Measurements from ENCODE around the gene KRTAP2-4.
"Not testable (repeated sequence)": the region's sequence is repeated elsewhere in the genome, so short reads cannot be mapped to it uniquely, and the experiment has no call there.

KRTAP2-4 gene

DNA sequence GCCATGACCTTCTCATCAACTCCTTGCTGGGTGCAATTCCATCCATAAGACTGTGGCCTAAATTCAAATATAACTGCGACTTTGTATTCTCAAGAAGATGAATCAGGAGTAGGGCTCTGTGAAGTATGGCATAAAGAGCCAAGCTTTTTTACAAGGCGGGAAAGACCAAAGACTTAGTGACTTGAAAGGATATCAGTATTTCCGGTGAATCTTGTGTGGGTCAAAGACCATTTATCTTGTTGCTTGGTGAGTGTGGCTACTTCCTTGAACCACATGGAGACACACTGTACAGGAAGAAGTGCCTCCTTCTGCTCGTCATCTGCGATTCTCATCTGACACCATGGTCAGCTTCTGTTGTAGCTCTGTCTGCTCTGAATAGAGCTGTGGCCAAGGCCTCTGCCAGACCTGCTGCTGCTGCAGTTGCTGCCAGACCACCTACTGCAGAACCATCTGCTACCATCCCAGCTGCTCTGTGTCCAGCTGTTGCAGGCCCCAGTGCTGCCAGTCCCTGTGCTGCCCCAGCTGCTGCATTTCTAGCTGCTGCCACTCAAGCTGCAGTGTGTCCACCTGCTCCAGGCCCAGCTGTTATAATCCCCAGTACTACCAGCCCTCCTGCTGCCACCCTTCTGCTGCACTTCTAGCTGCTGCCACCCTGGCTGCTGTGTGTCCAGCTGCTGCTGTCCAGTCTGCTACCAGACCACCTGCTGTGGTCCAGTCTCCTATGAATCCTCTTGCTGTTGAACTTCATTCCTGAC is 6.1 kb upstream of the KRTAP2-4 start:
- no peak for DNase-seq (ENCODE audit: low read depth)

DNA sequence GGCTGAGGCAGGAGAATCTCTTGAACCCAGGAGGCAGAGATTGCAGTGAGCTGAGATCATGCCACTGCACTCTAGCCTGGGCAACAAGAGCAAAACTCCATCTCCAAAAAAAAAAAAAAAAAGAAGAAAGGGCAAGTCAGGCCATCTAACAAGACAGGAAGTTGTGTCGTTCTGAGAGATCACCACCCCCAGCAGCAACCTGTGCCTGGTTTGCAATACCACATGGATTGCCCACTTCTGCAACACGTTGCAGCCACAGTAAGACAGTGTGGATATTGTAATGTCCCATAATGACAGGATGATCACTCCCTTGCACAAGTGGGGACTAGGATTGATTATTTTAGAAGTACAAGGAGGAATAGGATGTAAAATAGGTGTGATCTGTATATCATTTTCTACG is 3.4 kb upstream of the KRTAP2-4 start:
- no peak for DNase-seq (ENCODE audit: low read depth)

DNA sequence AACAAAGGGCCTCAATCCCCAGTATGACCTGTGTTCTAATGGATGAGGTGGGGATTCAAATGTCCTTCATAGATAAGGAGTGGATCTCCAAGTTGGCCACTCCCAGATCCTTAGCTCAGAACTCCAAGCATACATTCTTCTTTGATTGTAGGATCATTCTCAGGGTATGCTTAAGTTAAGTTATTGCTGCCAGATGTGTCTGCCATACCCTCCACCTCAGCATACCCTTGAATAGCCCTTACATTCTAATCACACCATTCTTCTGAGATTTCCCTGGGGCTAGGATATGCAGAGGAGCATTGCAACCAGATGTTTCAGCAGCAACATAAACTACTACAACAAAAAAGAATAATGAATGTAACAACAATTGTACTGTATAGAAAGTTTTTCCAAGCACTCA is 1.6 kb upstream of the KRTAP2-4 start:
- DNase-seq (ENCODE audit: low read depth) = no peak

DNA sequence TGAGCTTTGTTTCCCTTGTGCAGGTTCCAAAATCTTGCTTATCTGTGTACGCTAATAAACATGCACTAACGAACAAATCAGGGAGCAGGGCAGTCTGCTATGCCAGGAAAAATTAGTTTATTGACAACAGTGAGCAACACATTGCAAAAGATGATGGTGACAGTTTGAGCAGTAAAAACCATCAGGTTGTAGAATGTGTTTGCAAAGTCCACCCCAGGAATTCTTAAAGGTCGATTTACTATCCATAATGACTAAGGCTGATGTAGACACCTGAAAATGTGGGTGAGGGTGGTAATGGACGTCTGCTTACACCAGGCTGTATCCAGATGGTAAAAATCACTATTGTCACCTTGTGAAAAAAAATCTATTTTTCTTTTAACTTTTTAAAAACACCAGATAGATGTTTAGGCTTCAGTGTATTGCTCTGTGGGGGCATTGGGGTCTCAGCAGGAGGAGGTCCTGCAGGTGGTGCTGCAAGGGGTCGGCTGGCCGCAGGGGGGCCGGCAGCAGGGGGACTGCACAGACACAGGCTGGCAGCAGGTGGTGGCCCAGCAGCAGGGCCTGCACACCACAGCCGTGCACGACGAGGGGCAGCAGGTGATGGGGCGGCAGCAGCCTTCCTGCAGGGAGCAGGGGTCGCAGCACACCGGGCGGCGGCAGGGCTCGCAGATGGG is 526 bp downstream of the KRTAP2-4 start:
- not testable (repeated sequence) for DNase-seq (ENCODE audit: low read depth)

DNA sequence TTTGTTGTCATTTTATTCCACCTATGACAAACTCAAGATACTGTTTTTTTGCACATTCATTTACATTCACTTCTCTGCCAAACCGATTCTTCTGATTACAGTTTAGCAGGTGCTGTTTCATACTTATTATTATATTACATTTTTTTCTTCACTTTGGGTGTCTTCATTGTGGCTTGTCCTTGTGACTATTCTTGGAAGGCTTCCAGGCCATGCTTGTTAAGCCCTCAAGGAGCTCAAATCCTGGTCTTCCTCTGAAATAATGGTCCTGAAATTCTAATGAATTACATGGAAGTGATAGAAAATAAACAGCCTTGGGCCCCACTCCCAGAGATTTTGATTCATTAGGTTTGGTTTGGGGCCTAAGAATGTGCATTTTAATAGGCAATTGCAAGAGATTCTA is 1.4 kb downstream of the KRTAP2-4 start:
- no peak for DNase-seq (ENCODE audit: low read depth)

DNA sequence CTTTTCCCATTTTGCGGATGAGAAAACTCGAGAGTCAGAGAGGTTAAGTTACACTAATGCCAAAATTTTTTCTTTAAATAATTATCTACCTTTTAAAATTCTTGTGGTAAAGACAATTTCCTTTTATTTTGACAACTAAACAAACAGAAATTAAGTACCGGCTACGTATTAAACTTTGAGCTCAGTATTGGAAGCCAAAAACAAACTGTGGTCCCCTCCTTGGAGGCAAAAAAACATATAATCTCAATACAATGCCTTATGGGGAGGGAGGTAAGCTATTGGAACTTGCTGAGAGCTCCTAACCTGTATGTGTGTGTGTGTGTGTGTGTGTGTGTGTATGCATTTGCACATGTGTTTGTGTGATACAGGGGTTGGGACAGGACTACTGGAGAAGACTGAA is 2.2 kb downstream of the KRTAP2-4 start:
- no peak for DNase-seq (ENCODE audit: low read depth)

DNA sequence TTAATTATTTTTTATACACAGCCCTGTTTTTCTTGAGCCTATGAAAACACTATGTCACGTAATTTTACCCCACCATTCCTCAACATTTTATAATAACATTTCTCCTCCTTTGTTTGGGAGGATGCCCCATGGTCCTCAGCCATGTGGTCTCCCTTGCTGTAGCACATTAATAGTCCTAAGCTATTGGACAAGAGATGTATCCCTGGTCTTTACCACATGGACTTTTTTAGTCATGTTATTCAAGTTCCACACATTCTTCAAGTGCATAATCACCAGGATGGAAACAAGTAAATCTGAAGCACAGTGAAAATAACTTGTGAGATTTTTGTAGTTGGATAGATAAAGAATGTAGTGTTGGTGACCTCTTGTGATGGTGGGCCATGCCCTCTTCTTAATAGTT is 3.7 kb downstream of the KRTAP2-4 start:
- peak; percentile 96 for DNase-seq (ENCODE audit: low read depth)

DNA sequence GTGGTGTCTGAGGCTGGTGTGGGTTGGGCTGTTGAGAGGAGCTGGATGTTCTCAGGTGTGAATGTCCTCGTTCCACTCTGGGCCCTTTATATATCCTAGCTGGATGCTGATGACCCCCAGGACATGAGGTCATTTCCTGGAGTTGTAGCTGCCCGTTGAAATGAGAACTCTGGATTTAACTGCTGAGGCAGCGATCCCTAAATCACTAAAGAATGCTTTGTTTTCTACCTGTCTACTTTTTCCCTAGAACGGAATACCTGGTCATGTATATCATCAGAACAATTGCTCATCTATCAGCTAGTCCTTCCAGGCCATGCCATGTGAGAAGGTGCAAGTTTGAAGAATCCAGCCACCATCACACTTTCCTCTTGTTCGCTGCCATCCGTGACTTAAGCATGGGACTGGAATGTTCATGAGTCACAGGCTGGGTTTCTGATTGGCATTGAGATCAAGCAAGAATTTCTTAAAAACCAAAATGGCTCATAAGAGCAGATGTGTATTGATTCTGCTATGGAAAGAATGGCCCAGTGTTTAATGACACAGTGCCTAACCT is 5.6 kb downstream of the KRTAP2-4 start, which contains the start of gene KRTAP2-3:
Gene KRTAP2-3, minus strand, starts transcription at position 63 of the 553 bp plus-strand sequence. CDS start 64 bp downstream, outside the sequence.
- peak; percentile 87 for DNase-seq (ENCODE audit: low read depth)

DNA sequence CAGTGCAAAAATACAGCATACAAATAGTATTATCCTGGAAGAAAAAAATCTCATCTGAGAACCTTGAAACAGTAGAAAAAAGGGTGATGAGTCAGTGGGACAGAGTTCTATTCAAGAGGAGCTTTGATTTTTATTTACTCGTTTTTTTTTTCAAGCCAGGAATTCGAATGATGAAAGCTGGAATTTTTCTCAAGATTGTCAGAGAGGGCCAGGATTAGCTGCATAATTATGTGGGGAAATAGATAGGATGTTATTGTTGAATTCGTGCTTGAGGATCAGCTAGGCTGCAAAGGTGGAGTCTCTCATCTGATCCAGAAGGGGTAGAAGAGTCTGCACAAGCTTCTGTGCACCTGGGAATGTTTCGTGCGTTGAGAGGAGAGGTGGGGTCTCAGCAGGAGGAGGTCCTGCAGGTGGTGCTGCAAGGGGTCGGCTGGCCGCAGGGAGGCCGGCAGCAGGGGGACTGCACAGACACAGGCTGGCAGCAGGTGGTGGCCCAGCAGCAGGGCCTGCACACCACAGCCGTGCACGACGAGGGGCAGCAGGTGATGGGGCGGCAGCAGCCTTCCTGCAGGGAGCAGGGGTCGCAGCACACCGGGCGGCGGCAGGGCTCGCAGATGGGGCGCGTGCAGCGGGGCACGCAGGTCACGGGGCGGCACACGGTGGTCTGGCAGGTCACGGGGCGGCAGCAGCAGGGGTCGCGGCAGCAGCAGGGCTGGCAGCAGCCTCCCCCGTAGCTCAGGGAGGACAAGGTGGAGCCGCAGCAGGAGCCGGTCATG is 6.2 kb downstream of the KRTAP2-4 start:
- DNase-seq (ENCODE audit: low read depth) = peak; percentile 95

DNA sequence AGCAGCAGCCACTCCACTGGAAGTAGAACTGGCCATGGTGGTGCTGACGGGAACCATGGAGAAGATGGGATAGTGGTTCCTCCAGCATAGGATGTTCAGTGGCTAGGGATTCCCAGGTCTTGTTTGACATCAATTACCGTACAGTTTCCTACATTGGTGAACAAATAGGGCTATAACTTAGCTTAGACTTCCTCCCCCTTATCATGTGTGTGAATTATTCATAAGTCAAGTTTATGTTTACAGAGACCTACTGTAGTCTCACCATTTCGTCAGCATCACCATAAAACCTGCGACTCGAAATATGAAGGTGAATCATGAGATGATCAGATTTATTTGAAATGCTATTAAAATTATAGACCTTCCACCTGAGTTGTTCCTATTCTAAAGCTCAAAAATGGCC is 6.9 kb downstream of the KRTAP2-4 start:
- DNase-seq (ENCODE audit: low read depth) = peak; percentile 70

DNA sequence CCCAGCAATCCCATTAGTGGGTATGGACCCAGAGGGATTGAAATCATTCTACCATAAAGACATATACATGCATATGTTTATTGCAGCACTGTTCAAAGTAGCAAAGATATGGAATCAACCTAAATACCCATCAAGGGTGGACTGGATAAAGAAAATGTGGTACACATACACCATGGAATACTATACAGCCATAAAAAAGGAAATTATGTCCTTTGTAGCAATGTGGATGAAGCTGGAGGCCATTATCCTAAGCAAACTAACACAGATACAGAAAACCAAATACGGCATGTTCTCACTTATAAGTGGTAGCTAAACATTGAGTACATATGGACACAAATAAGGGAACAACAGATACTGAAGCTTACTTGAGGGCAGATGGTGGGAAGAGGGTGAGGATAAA is 8.1 kb downstream of the KRTAP2-4 start:
- no peak for DNase-seq (ENCODE audit: low read depth)

DNA sequence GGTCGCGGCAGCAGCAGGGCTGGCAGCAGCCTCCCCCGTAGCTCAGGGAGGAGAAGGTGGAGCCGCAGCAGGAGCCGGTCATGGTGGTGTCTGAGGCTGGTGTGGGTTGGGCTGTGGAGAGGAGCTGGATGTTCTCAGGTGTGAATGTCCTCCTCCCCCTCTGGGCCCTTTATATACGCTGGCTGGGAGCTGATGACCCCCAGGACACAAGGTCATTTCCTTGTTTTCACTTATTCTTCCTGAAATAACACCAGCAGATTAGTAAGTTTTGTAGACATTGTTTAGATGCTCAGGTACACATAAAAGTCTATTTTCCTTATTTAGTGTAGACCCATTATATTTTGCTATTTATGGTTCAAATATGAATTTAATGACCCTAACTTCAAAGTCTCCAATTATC is 10.5 kb downstream of the KRTAP2-4 start, which contains the start of gene KRTAP2-2:
Gene KRTAP2-2, minus strand, starts transcription at position 101 of the 400 bp plus-strand sequence. Its CDS starts 19 bp downstream, at position 82.
- not testable (repeated sequence) for DNase-seq (ENCODE audit: low read depth)

DNA sequence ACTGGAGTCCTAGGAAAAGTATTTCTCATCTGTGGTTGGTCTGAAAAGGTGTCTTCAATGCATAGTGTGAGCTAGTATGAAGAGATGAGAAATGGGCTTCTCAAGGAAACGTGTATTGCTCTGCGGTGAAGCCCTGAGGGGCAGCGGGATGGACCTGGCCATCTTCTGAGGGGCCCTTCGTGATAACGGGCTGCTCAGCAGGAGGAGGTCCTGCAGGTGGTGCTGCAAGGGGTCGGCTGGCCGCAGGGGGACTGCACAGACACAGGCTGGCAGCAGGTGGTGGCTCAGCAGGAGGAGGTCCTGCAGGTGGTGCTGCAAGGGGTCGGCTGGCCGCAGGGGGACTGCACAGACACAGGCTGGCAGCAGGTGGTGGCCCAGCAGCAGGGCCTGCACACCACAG is 11.1 kb downstream of the KRTAP2-4 start:
- DNase-seq (ENCODE audit: low read depth) = not testable (repeated sequence)

DNA sequence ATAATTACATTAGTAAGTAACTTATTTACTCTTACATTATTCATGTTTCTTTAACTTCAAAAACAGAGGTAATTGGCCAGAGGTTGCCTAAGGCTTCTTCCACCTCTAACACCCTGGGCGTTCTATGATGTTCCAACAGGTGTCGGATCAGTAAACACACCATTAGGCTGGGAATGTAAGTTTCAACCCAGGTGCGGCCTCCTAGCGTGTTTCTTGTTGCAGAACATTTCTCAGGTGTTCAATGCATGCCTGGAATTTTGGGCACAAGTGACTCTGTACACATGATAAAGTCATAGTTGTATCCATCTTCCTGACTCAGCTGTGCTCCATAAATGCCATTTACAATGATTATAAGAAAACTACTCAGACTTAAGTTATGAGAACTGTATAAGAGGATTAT is 11.7 kb downstream of the KRTAP2-4 start:
- no peak for DNase-seq (ENCODE audit: low read depth)

DNA sequence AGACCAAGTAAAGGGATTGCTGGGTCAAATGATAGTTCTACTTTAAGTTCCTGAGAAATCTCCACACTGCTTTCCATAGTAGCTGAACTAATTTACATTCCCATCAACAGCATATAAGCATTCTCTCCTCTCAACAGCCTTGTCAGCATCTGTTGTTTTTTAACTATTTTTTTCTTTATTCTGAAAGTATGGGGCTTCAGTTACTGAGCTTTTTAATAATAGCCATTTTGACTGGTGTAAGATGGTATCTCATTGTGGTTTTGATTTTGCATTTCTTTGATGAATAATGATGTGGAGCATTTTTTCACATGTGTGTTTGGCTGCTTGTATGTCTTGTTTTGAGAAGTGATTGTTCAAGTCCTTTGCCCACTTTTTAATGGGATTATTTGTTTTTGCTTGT is 13.1 kb downstream of the KRTAP2-4 start:
- peak; percentile 58 for DNase-seq (ENCODE audit: low read depth)

DNA sequence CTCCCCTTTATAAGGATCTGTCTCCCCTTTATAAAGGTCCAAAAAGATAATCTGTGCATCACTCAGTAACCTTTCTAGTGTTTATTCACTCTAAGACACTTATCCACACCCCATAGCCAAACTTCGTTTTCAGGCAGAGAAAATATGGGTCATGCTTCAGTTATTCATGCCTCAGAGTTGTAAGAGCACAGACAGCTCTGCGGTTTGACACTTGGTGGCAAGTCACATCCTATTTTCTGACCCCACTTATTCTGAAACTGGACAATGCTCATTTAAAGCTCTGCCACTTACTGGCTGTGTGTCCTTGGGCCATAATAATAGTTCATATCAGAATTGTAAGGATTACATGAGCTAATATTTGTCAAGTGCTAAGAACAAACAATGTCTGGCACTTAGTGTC is 16.6 kb downstream of the KRTAP2-4 start:
- DNase-seq (ENCODE audit: low read depth) = peak; percentile 36

DNA sequence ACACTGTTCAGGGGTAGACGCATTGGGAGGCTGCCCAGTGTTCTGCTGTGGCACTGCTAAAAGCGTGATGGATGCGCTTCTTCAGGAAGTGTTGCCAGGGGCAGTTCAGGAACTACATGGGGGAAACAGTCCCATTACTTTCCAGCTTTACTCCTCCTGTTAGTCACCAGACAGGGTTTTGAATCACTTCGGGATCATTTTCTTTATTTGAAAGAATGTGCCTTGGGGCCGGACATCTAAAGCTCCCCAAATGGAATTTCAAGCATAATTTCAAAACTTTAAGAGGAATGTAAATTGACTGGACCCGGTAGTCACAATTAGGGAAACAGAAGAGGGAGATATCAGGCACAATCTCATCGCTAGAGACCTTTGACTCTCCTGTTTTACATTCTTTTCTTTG is 17.2 kb downstream of the KRTAP2-4 start:
- no peak for DNase-seq (ENCODE audit: low read depth)

DNA sequence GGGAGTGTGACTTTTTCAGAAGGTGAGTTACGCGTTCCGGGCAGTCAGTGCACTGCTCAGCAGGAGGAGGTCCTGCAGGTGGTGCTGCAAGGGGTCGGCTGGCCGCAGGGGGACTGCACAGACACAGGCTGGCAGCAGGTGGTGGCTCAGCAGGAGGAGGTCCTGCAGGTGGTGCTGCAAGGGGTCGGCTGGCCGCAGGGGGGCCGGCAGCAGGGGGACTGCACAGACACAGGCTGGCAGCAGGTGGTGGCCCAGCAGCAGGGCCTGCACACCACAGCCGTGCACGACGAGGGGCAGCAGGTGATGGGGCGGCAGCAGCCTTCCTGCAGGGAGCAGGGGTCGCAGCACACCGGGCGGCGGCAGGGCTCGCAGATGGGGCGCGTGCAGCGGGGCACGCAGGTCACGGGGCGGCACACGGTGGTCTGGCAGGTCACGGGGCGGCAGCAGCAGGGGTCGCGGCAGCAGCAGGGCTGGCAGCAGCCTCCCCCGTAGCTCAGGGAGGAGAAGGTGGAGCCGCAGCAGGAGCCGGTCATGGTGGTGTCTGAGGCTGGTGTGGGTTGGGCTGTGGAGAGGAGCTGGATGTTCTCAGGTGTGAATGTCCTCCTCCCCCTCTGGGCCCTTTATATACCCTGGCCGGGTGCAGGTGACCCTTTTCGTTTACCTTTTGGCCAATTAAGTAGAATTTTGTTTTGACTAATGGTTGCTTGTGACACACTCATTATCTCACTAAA is 18.8 kb downstream of the KRTAP2-4 start, which contains the start of gene KRTAP2-1:
Gene KRTAP2-1, minus strand, starts transcription at position 582 of the 731 bp plus-strand sequence. Its CDS starts 49 bp downstream, at position 533.
- DNase-seq (ENCODE audit: low read depth) = not testable (repeated sequence)

DNA sequence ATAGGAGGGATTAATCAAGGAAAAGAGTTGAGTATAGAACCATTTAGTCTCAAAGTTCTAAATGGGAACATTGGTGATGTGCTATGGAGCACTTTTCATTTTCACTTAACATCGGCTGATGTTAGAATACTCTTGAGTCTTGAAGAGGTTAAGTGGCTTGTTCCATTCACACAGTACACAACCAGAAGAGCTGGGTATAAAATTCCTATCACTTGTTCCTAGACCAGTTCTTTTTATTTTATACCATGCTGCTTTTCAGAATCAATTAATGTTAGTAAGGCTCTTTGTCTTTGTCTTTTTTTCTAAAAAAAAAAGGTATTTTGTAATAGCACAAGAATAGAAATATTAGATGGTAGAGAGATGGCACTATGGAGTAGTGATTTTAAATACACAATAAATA is 22.7 kb downstream of the KRTAP2-4 start:
- no peak for DNase-seq (ENCODE audit: low read depth)

DNA sequence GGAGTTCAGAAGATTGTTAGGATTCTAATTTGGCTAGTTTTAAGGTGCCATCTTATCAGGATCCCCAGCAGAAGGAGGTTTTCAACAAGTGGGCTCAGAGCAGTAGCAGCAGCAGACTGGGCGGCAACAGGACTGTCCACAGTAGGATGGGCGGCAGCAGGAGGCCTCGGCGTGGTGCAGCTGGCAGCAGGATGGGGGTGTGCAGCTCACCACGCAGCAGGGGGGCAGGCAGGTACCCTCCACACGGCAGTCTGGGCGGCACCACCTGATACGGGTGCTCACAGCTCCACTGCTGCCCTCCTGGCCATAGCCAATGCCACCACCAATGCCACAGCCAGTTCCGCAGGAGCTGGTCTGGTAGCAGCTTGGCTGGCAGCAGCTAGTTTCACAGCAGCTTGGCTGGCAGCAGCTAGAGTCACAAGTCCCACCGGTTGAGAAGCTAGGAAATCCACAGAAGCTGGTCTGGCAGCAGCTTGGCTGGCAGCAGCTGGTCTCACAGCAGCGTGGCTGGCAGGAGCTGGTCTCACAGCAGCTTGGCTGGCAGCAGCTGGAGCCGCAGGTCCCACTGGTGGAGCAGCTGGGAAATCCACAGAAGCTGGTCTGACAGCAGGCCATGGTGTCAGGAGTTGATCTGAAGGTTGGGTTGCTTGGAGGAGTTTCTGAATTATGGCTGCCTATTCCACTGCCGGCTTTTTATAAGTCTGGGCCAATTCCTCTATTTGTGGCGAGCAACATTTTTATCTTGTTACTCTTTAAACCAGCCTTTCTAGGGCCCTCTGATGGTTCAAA is 24.7 kb downstream of the KRTAP2-4 start, which contains the start of gene KRTAP1-1:
Gene KRTAP1-1, minus strand, starts transcription at position 668 of the 789 bp plus-strand sequence. Its CDS starts 53 bp downstream, at position 615.
- DNase-seq (ENCODE audit: low read depth) = not testable (repeated sequence)

Measured in amniotic epithelial cell (primary cell).